Endothelial cell (in vitro differentiated cells): ENCODE results near the gene IFIT2. TPM values are rescaled to one million over a fixed set of nuclear protein-coding genes. Genes with fewer than 3 reads are reported as not detected.
"Not testable (repeated sequence)": the region's sequence is repeated elsewhere in the genome, so short reads cannot be mapped to it uniquely, and the experiment has no call there.

ENCODE experiments used
- DNase-seq: peaks from one replicate; pipeline ENCODE4 v3.0.0; 2021; ENCODE audit warnings: low spot score
- H3K27ac Mint-ChIP-seq: one replicate; pipeline ENCODE4 v1.8.0; 2021; ENCODE audit warnings: mixed read lengths, inconsistent platforms; ENCODE audit not compliant: unreplicated experiment
- H3K27me3 Mint-ChIP-seq: one replicate; pipeline ENCODE4 v1.8.0; 2021; ENCODE audit warnings: mild to moderate bottlenecking, moderate library complexity, mixed read lengths, inconsistent platforms; ENCODE audit not compliant: unreplicated experiment
- H3K36me3 Mint-ChIP-seq: one replicate; pipeline ENCODE4 v1.8.0; 2021; ENCODE audit warnings: mild to moderate bottlenecking, low read depth, mixed read lengths, inconsistent platforms; ENCODE audit not compliant: unreplicated experiment
- H3K4me1 Mint-ChIP-seq: one replicate; pipeline ENCODE4 v1.8.0; 2021; ENCODE audit warnings: mild to moderate bottlenecking, mixed read lengths, inconsistent platforms; ENCODE audit not compliant: unreplicated experiment
- H3K4me3 Mint-ChIP-seq: one replicate; pipeline ENCODE4 v1.8.0; 2021; ENCODE audit warnings: mild to moderate bottlenecking, mixed read lengths, inconsistent platforms; ENCODE audit not compliant: unreplicated experiment
- H3K9me3 Mint-ChIP-seq: one replicate; pipeline ENCODE4 v1.8.0; 2021; ENCODE audit warnings: mixed read lengths, inconsistent platforms; ENCODE audit not compliant: unreplicated experiment
- total RNA-seq: library from RNA; stranded (reverse); fragmentation: NEBNext Ultra II Directional; extraction: Animal tissue kit (Norgen Biotek cat#: 25700); gene quantifications from one replicate; pipeline ENCODE4 v1.2.1, GENCODE V29; 2021; ENCODE audit not compliant: unreplicated experiment
- TF ChIP-seq, protein P1 (sequence below): fragments of 200-600 bp; sonication (generic); IDR thresholded peaks from one replicate; pipeline ENCODE4 v1.5.0; 2021; ENCODE audit warnings: antibody characterized with exemption; ENCODE audit not compliant: unreplicated experiment

IFIT2 gene
- total RNA-seq, 1 donor from 2014 or later, result 0.80 TPM

DNA sequence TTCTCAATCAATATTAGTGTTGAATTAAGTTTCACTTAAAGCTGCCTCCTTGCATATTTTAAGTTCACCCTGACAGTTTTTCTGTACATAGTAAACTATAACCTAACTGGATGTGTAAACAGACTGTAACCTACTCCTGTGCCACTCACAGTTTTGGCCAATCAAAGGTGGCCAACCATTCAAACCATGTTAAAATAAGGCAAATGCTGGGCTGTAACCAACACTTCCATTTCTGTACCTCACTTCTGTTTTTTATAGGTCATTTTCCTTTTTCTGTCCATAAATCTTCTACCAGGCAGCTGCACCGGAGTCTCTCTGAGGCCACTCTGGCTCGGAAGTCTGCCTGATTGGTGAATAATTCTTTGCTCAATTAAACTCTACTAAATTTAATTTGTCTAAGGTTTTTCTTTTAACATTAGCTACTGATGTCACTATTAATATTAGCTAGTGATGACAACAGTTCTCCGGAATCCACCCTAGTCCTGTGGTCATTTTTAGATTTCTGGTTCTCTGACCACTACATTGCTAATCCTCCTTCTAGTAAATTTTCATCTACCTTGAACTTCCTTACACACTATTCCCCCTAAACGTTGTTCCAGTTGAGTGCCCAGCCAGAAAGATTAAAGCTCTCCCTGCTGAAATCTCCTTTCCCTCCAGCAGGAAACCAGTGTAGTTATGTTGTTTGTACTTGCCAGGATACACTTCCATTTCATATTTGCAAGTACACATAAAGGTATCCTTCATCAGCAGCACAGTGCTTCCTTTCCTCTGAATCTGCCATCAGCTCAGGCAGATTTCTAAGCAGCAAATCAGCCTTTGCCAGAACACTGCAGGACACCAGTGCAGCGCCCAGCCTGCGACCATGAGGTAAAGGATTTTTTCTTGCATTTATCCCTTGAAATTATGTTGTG lies 18.6 kb upstream of the IFIT2 start:
- Mint-ChIP-seq H3K4me1 (peaks cover 38% of the 10 kb centered on the region), H3K27me3 (no peaks in the 10 kb centered on the region), H3K27ac (peak overlapping the region; percentile 62), H3K36me3 (peaks cover 6% of the 10 kb centered on the region), H3K9me3 (no peaks in the 10 kb centered on the region), H3K4me3 (no peak overlapping the region)
- TF ChIP-seq, protein P1, sequence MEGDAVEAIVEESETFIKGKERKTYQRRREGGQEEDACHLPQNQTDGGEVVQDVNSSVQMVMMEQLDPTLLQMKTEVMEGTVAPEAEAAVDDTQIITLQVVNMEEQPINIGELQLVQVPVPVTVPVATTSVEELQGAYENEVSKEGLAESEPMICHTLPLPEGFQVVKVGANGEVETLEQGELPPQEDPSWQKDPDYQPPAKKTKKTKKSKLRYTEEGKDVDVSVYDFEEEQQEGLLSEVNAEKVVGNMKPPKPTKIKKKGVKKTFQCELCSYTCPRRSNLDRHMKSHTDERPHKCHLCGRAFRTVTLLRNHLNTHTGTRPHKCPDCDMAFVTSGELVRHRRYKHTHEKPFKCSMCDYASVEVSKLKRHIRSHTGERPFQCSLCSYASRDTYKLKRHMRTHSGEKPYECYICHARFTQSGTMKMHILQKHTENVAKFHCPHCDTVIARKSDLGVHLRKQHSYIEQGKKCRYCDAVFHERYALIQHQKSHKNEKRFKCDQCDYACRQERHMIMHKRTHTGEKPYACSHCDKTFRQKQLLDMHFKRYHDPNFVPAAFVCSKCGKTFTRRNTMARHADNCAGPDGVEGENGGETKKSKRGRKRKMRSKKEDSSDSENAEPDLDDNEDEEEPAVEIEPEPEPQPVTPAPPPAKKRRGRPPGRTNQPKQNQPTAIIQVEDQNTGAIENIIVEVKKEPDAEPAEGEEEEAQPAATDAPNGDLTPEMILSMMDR, result no peak
- DNase-seq, result no peak

GRCh38 chr10:89283936-89284475 lies 17.8 kb upstream of the IFIT2 start:
- Mint-ChIP-seq H3K36me3 (peaks cover 6% of the 10 kb centered on the region), H3K27me3 (no peaks in the 10 kb centered on the region), H3K4me1 (peaks cover 38% of the 10 kb centered on the region), H3K9me3 (no peaks in the 10 kb centered on the region), H3K4me3 (no peak overlapping the region), H3K27ac (peak overlapping the region; percentile 62)
- TF ChIP-seq, protein P1, result no peak
- DNase-seq, result peak; percentile 11

GRCh38 chr10:89284711-89285110 lies 17.1 kb upstream of the IFIT2 start:
- H3K4me3 Mint-ChIP-seq, H3K9me3 Mint-ChIP-seq, H3K36me3 Mint-ChIP-seq, H3K27me3 Mint-ChIP-seq, H3K27ac Mint-ChIP-seq, DNase-seq: not testable (repeated sequence)
- peaks cover 35% of the 10 kb centered on the region for H3K4me1 Mint-ChIP-seq

DNA sequence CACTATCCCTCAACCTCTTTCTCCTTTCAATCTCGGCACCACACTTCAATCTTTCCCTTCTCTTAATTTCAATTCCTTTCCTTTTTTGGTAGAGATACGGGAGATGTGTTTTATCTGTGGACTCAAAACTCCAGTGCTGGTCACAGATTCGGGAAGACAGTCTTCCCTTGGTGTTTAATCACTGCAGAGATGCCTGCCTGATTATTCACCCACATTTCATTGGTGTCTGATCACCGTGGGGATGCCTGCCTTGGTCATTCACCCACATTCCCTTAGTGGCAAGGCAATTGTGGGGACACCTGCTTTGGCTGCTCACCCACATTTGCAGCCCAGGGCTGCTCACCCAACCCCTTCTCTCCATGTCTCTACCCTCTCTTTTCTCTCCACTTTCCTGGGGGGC lies 16.5 kb upstream of the IFIT2 start:
- not testable (repeated sequence) for DNase-seq, H3K4me3 Mint-ChIP-seq, H3K36me3 Mint-ChIP-seq, H3K9me3 Mint-ChIP-seq, H3K27me3 Mint-ChIP-seq
- H3K27ac Mint-ChIP-seq, result peak overlapping the region; percentile 14
- H3K4me1 Mint-ChIP-seq, result peaks cover 33% of the 10 kb centered on the region

GRCh38 chr10:89294721-89295239 lies 7.1 kb upstream of the IFIT2 start:
- H3K36me3 Mint-ChIP-seq, result peaks cover 7% of the 10 kb centered on the region
- no peak for DNase-seq
- H3K9me3 Mint-ChIP-seq, result no peaks in the 10 kb centered on the region
- H3K27me3 Mint-ChIP-seq, result peaks cover 7% of the 10 kb centered on the region
- no peak overlapping the region for H3K4me3 Mint-ChIP-seq
- peaks cover 12% of the 10 kb centered on the region for H3K4me1 Mint-ChIP-seq
- TF ChIP-seq, protein P1, result no peak
- no peak overlapping the region for H3K27ac Mint-ChIP-seq

DNA sequence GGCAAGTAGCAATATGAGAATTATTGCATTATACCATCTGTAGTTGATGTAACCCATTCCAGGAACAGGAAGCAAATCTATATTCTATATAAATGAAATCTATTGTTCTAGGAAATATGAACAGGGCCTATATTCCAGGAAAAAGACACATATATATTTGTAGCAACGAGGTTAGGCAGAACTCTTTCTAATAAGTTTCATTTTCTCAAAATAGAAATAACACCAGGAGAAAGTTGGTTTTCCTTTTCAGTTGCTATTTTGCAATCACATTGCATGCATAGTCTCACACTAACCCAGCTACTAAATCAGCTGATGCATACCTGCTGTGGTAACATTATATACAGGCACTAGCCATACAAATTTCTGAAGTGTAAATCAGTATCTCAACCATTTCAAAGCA lies 6.2 kb upstream of the IFIT2 start:
- H3K27me3 Mint-ChIP-seq, result peaks cover 7% of the 10 kb centered on the region
- H3K27ac Mint-ChIP-seq, result no peak overlapping the region
- H3K4me3 Mint-ChIP-seq, result no peak overlapping the region
- H3K9me3 Mint-ChIP-seq, result no peaks in the 10 kb centered on the region
- peaks cover 12% of the 10 kb centered on the region for H3K4me1 Mint-ChIP-seq
- TF ChIP-seq, protein P1, result no peak
- DNase-seq, result no peak
- peaks cover 7% of the 10 kb centered on the region for H3K36me3 Mint-ChIP-seq
